ENCODE results near the gene PLA2G4A.

The PLA2G4A gene

DNA sequence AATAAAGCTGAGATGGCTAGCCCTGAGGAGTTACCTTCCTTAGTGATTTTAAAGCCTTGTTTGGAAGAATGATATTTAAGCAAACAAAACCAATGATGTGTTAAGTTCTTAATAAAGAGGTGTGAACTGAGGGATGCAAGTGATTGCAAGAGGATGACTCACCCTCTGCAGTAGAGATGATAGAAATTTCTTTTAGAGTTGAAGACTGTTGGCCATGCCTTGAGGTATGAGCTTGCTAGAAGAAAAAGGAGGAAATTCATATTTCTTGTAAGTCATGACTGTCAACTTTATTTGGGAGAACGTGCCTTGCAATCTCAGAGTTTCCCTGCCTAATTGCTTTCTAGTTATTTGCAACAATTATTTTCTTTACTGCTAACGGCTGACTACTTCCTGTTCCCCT lies 94.7 kb downstream of the PLA2G4A start:
- TF ChIP-seq JUND (IDR thresholded peaks at IDR 0.05; ENCODE audit: low read depth) = no peak
- in situ Hi-C loops (cut with HindIII; ENCODE audit: low pct_unique_long_range_greater_than_20kb, low sequenced_read_pairs) = no loop called here
- no peak for DNase-seq (ENCODE audit: low read depth in 1 of 2, low spot score in 1 of 2)

DNA sequence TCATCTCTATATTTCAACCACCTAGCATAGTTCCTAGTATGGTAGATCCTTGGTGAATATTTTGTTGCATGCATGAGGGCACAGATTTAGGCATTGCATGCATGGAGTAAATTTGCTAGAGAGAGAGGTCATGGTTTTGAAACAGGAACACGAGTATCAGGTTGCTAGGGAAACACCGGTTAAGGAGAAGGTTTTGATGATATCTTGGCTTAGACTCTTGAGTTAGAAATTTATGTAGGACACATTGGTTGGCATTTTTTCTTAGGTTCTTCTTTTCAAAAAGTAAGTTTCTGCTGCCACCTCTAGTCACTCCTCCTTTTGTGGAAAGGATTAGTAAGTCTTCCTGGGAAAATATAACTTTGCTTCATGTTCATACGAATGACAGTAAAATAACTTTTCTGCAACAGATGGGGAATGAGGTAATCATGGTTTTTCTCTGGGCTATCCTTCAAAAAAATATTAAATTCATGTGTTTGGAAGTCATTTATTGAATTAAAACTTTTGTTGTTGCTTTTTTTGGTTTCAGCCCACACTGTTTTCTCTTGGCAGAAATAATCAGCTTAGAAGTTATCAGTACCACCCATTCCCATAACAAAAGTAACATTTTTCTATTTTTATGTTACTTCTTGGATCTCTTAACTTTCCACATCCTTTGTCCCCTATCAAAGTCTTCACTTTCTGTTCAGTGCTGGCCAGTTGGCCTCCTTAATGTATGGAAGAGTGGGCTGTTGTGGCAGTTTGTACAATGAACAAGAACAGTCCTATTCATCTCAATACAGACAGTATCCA lies 97.3 kb downstream of the PLA2G4A start:
- no peak for TF ChIP-seq JUND (IDR thresholded peaks at IDR 0.05; ENCODE audit: low read depth)
- no peak for DNase-seq (ENCODE audit: low read depth in 1 of 2, low spot score in 1 of 2)
- in situ Hi-C loops (cut with HindIII; ENCODE audit: low pct_unique_long_range_greater_than_20kb, low sequenced_read_pairs) = no loop called here

DNA sequence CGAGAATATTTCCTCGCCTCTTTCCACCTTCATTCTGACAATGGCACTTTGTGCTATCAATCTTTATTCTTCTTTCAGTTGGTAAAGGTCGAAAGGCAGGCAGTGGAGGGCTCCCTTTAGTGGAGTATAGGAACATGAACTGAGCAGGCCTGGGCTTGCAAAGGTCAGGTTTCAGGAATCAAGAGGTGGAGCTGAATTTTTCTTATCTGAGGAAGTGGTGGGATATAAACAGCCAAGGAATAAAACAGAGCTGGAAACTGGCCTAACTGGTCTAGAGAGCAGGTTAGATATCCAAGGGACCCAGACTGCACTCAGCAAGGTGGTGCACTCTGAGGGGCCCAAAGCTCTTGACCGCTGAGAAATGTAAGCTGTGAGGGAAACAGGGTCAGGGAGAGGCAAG lies 99.1 kb downstream of the PLA2G4A start:
- no peak for DNase-seq (ENCODE audit: low read depth in 1 of 2, low spot score in 1 of 2)
- no peak for TF ChIP-seq JUND (IDR thresholded peaks at IDR 0.05; ENCODE audit: low read depth)
- in situ Hi-C loops (cut with HindIII; ENCODE audit: low pct_unique_long_range_greater_than_20kb, low sequenced_read_pairs) = no loop called here

GRCh38 chr1:186930238-186930637 lies 101.5 kb downstream of the PLA2G4A start:
- no peak for DNase-seq (ENCODE audit: low read depth in 1 of 2, low spot score in 1 of 2)
- in situ Hi-C loops (cut with HindIII; ENCODE audit: low pct_unique_long_range_greater_than_20kb, low sequenced_read_pairs) = no loop called here
- TF ChIP-seq JUND (IDR thresholded peaks at IDR 0.05; ENCODE audit: low read depth) = no peak

DNA sequence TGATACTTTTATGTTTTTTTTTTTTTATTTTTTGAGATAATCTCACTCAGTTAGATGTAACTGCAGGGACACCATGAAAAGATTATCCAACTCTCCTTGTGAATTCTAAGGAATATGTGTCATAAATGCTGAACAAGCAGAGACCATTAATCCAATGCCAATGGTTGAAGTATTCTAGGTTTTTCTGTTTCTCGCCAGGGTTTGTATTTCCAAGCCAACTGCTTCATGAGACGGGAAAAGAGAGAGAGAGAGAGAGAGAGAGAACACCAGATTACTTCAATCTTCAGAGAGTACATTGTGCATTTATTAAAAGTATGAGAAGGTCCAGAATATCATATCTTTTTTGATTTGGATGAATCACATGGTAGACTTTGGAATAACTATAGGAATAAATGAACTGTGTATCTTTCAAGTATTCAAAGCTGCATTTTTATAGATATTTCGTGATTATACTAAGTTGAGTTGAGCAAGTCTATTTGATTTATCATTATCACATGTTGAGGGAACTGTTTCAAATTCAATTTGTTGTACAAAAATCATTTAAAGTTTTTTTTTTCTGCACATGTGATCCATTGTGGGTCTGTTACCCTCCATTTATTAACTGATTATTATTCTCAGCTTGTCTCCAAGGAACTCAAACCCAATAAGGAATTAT lies 108.4 kb downstream of the PLA2G4A start:
- in situ Hi-C loops (cut with HindIII; ENCODE audit: low pct_unique_long_range_greater_than_20kb, low sequenced_read_pairs) = no loop called here
- no peak for DNase-seq (ENCODE audit: low read depth in 1 of 2, low spot score in 1 of 2)
- TF ChIP-seq JUND (IDR thresholded peaks at IDR 0.05; ENCODE audit: low read depth) = no peak

GRCh38 chr1:186943891-186944686 lies 115.3 kb downstream of the PLA2G4A start:
- TF ChIP-seq JUND (IDR thresholded peaks at IDR 0.05; ENCODE audit: low read depth) = no peak
- DNase-seq (ENCODE audit: low read depth in 1 of 2, low spot score in 1 of 2) = no peak
- in situ Hi-C loops (cut with HindIII; ENCODE audit: low pct_unique_long_range_greater_than_20kb, low sequenced_read_pairs) = no loop called here

- no peak for DNase-seq (ENCODE audit: low read depth in 1 of 2, low spot score in 1 of 2)
- in situ Hi-C loops (cut with HindIII; ENCODE audit: low pct_unique_long_range_greater_than_20kb, low sequenced_read_pairs) = no loop called here
- no peak for TF ChIP-seq JUND (IDR thresholded peaks at IDR 0.05; ENCODE audit: low read depth)
Measured at GRCh38 chr1:186945146-186945545, 116.4 kb downstream of the PLA2G4A start.

DNA sequence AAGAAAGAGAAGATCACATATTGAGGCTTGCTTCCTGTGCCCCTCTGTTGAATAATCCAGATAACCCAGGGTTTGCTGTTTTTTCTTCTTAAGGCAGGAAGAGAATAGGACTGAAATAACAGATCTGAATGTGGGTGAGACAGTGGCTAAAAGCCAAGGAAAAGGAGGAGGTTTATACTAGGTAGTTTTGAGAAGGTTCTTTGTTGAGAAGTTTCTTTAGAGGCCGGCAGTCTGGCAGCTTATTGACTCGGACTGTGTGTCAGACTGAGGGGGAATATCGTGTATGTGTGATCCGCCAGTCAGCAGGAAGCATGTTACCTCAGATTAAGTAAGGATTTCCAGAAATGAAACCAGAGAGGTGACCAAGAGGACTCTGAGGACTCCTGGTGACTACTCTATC lies 119.8 kb downstream of the PLA2G4A start:
- DNase-seq (ENCODE audit: low read depth in 1 of 2, low spot score in 1 of 2) = no peak
- in situ Hi-C loops (cut with HindIII; ENCODE audit: low pct_unique_long_range_greater_than_20kb, low sequenced_read_pairs) = no loop called here
- TF ChIP-seq JUND (IDR thresholded peaks at IDR 0.05; ENCODE audit: low read depth) = no peak

- no peak for TF ChIP-seq JUND (IDR thresholded peaks at IDR 0.05; ENCODE audit: low read depth)
- no peak for DNase-seq (ENCODE audit: low read depth in 1 of 2, low spot score in 1 of 2)
- in situ Hi-C loops (cut with HindIII; ENCODE audit: low pct_unique_long_range_greater_than_20kb, low sequenced_read_pairs) = no loop called here
Measured at GRCh38 chr1:186949173-186949572, 120.4 kb downstream of the PLA2G4A start.

DNA sequence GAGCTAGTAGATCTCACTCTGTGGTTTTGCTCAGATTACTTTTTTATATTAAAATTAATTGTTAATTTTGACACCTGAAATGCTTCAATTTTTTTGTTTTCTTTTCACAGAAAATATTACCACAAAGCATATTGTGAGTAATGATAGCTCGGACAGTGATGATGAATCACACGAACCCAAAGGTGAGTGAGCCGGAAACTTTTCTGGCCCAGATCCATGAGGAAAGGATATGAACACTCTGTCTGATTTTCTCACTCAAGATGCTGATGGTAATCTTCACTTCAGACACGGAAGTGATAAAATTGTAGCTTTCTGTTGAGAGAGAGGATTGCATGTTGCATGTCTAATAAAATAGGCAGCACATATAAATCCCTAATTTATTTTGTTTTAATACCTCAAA lies 121.8 kb downstream of the PLA2G4A start:
- DNase-seq (ENCODE audit: low read depth in 1 of 2, low spot score in 1 of 2) = no peak
- in situ Hi-C loops (cut with HindIII; ENCODE audit: low pct_unique_long_range_greater_than_20kb, low sequenced_read_pairs) = no loop called here
- no peak for TF ChIP-seq JUND (IDR thresholded peaks at IDR 0.05; ENCODE audit: low read depth)

- DNase-seq (ENCODE audit: low read depth in 1 of 2, low spot score in 1 of 2) = no peak
- no peak for TF ChIP-seq JUND (IDR thresholded peaks at IDR 0.05; ENCODE audit: low read depth)
- in situ Hi-C loops (cut with HindIII; ENCODE audit: low pct_unique_long_range_greater_than_20kb, low sequenced_read_pairs) = no loop called here
Measured at GRCh38 chr1:186953876-186954275, 125.1 kb downstream of the PLA2G4A start.

GRCh38 chr1:186957314-186957713 lies 128.6 kb downstream of the PLA2G4A start:
- in situ Hi-C loops (cut with HindIII; ENCODE audit: low pct_unique_long_range_greater_than_20kb, low sequenced_read_pairs) = no loop called here
- no peak for DNase-seq (ENCODE audit: low read depth in 1 of 2, low spot score in 1 of 2)

DNA sequence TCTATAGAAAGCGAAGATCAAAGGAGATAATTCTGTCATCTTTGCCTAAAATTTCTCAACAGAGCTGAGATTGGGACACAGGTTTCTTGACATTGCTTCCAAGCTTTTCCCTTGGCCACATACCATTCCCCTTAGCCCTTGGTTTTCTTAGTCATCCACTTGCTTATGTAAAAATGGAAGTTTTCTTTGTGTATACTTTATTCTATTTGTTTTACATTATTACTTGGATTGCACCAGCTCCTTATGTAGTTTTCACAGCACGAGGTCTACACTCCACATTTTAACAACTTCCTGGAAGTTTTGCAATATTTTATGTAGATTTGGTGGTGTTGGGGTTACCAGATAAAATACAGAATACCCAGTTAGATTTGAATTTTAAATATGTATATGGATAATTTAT lies 129.8 kb downstream of the PLA2G4A start:
- in situ Hi-C loops (cut with HindIII; ENCODE audit: low pct_unique_long_range_greater_than_20kb, low sequenced_read_pairs) = no loop called here
- no peak for DNase-seq (ENCODE audit: low read depth in 1 of 2, low spot score in 1 of 2)
- TF ChIP-seq JUND (IDR thresholded peaks at IDR 0.05; ENCODE audit: low read depth) = no peak

More at GRCh38 chr1:186957314-186957713, 128.6 kb downstream of the PLA2G4A start:
- no peak for TF ChIP-seq JUND (IDR thresholded peaks at IDR 0.05; ENCODE audit: low read depth)

Measured in T47D (cell line).